Ascending aorta (tissue), 2 donors: Measurements from ENCODE around the gene TXNL4B. TPM values are rescaled to one million over a fixed set of nuclear protein-coding genes. Genes with fewer than 3 reads are reported as not detected.

Experiments used
- DNase-seq, 2 donors: peaks; one replicate each; pipeline ENCODE4 v3.0.0-alpha.2; 2019; ENCODE audit warnings: low spot score in 2 of 2
- H3K27ac ChIP-seq, 2 donors: fragments of 200-600 bp; sonication (generic); one replicate each; pipeline ENCODE4 v1.5.1; 2016 to 2017; ENCODE audit warnings: mild to moderate bottlenecking in 1 of 2
- H3K27me3 ChIP-seq: fragments of 200-600 bp; sonication (generic); one replicate; pipeline ENCODE4 v1.5.1; 2017
- H3K36me3 ChIP-seq, 2 donors: fragments of 200-600 bp; sonication (generic); one replicate each; pipeline ENCODE4 v1.5.1; 2016
- H3K4me1 ChIP-seq, 2 donors: fragments of 200-600 bp; sonication (generic); one replicate each; pipeline ENCODE4 v1.5.1; 2016 to 2017; ENCODE audit warnings: mild to moderate bottlenecking in 1 of 2
- H3K4me3 ChIP-seq, 2 donors: fragments of 200-600 bp; sonication (generic); one replicate each; pipeline ENCODE4 v1.5.1; 2016 to 2017; ENCODE audit warnings: mild to moderate bottlenecking in 1 of 2
- H3K9me3 ChIP-seq, 2 donors: fragments of 200-600 bp; sonication (generic); one replicate each; pipeline ENCODE4 v1.5.1; 2016
- intact Hi-C: fragments of 100-400 bp; cut with DNase I; formaldehyde crosslinking; loops from one replicate; pipeline ENCODE4 v1.15.1; 2023
- total RNA-seq: library from RNA; depleted of rRNA; stranded (reverse); fragments of >200 nt; gene quantifications from one replicate; pipeline ENCODE4 v1.1.0, GENCODE V29; 2016
- TF ChIP-seq, protein P1 (sequence below), 3 experiments: fragments of 200-600 bp in 2 of 3; fragments of 450-650 bp in 1 of 3; sonication (generic) in 2 of 3; IDR thresholded peaks; one replicate each; pipeline ENCODE4 v1.5.1; 2016 to 2019; ENCODE audit warnings: antibody characterized with exemption in 3 of 3, mild to moderate bottlenecking in 1 of 3, moderate library complexity in 1 of 3

The TXNL4B gene
- total RNA-seq: 2.4 TPM

GRCh38 chr16:72093448-72094265, at the start of gene TXNL4B, which contains the start of gene DHX38:
TSS of gene TXNL4B (minus strand) at chr16:72093620. CDS start at chr16:72090749, 2,871 bp downstream.
TSS of gene DHX38 (plus strand) at chr16:72093847. CDS start at chr16:72096158, 2,311 bp downstream.
- no peaks in the 10 kb centered on the region for H3K27me3 ChIP-seq
- DNase-seq: peak; percentile 88 to 97
- peaks cover 29 to 43% of the 10 kb centered on the region in 2 donors for H3K36me3 ChIP-seq
- peak within 1 kb of the TSS; percentile 84 to 92 for H3K27ac ChIP-seq
- H3K4me1 ChIP-seq: peaks cover 12 to 25% of the 10 kb centered on the region in 2 donors
- intact Hi-C loops: loop anchor here (1.0 to 10.0 kb wide), 4 partner anchors 85 to 609 kb away; partner anchors contain the start of genes DHODH and PHLPP2
- peak within 1 kb of the TSS; percentile 75 to 87 for H3K4me3 ChIP-seq
- TF ChIP-seq, protein P1, sequence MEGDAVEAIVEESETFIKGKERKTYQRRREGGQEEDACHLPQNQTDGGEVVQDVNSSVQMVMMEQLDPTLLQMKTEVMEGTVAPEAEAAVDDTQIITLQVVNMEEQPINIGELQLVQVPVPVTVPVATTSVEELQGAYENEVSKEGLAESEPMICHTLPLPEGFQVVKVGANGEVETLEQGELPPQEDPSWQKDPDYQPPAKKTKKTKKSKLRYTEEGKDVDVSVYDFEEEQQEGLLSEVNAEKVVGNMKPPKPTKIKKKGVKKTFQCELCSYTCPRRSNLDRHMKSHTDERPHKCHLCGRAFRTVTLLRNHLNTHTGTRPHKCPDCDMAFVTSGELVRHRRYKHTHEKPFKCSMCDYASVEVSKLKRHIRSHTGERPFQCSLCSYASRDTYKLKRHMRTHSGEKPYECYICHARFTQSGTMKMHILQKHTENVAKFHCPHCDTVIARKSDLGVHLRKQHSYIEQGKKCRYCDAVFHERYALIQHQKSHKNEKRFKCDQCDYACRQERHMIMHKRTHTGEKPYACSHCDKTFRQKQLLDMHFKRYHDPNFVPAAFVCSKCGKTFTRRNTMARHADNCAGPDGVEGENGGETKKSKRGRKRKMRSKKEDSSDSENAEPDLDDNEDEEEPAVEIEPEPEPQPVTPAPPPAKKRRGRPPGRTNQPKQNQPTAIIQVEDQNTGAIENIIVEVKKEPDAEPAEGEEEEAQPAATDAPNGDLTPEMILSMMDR (IDR thresholded peaks at IDR 0.05): no peak
- H3K9me3 ChIP-seq: no peaks in the 10 kb centered on the region

GRCh38 chr16:72142476-72142875, 49.1 kb upstream of the TXNL4B start:
- Histone ChIP-seq H3K27me3 (no peaks in the 10 kb centered on the region), H3K4me3 (no peak overlapping the region), H3K4me1 (no peaks in the 10 kb centered on the region), H3K9me3 (no peaks in the 10 kb centered on the region), H3K36me3 (no peaks in the 10 kb centered on the region), H3K27ac (no peak overlapping the region)
- DNase-seq: no peak
- TF ChIP-seq, protein P1 (IDR thresholded peaks at IDR 0.05): no peak
- intact Hi-C loops: no loop called here

DNA sequence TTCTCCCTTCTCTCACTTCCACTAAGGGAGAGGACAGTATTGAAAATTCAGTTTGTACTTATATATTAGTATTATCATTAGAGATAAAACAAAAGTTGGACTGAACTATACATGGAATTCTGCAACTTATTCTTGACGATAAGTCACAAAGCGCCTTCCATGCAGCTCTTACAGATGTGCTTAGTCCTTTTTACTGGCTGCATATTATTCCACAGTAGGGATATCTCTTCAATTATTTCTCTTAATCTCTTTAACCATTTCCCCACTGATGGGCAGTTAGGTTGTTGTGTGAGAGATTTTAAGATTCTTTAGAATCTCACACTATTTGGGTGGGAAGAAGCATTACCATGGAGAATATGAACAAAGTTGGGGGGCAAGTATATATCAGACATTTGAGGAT, 46.5 kb upstream of the TXNL4B start:
- no peak for DNase-seq
- no peaks in the 10 kb centered on the region for H3K9me3 ChIP-seq
- H3K4me1 ChIP-seq: no peaks in the 10 kb centered on the region
- intact Hi-C loops: no loop called here
- H3K36me3 ChIP-seq: no peaks in the 10 kb centered on the region
- TF ChIP-seq, protein P1 (IDR thresholded peaks at IDR 0.05): no peak
- no peak overlapping the region for H3K27ac ChIP-seq
- H3K27me3 ChIP-seq: no peaks in the 10 kb centered on the region
- no peak overlapping the region for H3K4me3 ChIP-seq

- intact Hi-C loops: no loop called here
- TF ChIP-seq, protein P1 (IDR thresholded peaks at IDR 0.05): no peak
- no peaks in the 10 kb centered on the region for H3K27me3 ChIP-seq
- H3K36me3 ChIP-seq: no peaks in the 10 kb centered on the region
- no peak for DNase-seq
- no peak overlapping the region for H3K4me3 ChIP-seq
- H3K27ac ChIP-seq: no peak overlapping the region
- no peaks in the 10 kb centered on the region for H3K9me3 ChIP-seq
- H3K4me1 ChIP-seq: no peaks in the 10 kb centered on the region
Measured at GRCh38 chr16:72138064-72138572, 44.7 kb upstream of the TXNL4B start.

- intact Hi-C loops: no loop called here
Measured at GRCh38 chr16:72137380-72138063, 44.1 kb upstream of the TXNL4B start.

More at GRCh38 chr16:72137380-72138063, 44.1 kb upstream of the TXNL4B start:
- no peaks in the 10 kb centered on the region for H3K27me3 ChIP-seq
- no peak overlapping the region for H3K4me3 ChIP-seq
- no peaks in the 10 kb centered on the region for H3K4me1 ChIP-seq
- H3K27ac ChIP-seq: no peak overlapping the region
- no peak for DNase-seq
- H3K36me3 ChIP-seq: no peaks in the 10 kb centered on the region
- H3K9me3 ChIP-seq: no peaks in the 10 kb centered on the region
- TF ChIP-seq, protein P1 (IDR thresholded peaks at IDR 0.05): no peak
